HEK293 (cell line): Measurements from ENCODE around the gene CCDC7.

ENCODE experiments used
- BCL11A ChIP-seq: fragments of 450-650 bp; formaldehyde crosslinking; IDR thresholded peaks from 2 replicates; pipeline ENCODE4 v1.5.1; 2016; ENCODE audit warnings: low read depth, missing biosample characterization, missing genetic modification characterization
- BCL6B ChIP-seq: fragments of 450-650 bp; formaldehyde crosslinking; IDR thresholded peaks from 2 replicates; pipeline ENCODE4 v1.5.1; 2017; ENCODE audit warnings: missing biosample characterization, missing genetic modification characterization
- SCRT2 ChIP-seq: fragments of 450-650 bp; formaldehyde crosslinking; IDR thresholded peaks from 2 replicates; pipeline ENCODE4 v1.5.1; 2016; ENCODE audit warnings: missing biosample characterization, missing genetic modification characterization
- ZNF510 ChIP-seq: fragments of 450-650 bp; formaldehyde crosslinking; IDR thresholded peaks from 2 replicates; pipeline ENCODE4 v1.5.1; 2018; ENCODE audit warnings: mild to moderate bottlenecking, missing genetic modification characterization, missing biosample characterization; ENCODE audit not compliant: insufficient replicate concordance
- ZNF610 ChIP-seq: fragments of 450-650 bp; formaldehyde crosslinking; IDR thresholded peaks from 2 replicates; pipeline ENCODE4 v1.5.1; 2016; ENCODE audit warnings: missing biosample characterization, missing genetic modification characterization, borderline replicate concordance
- ZNF777 ChIP-seq: fragments of 450-650 bp; formaldehyde crosslinking; IDR thresholded peaks from 2 replicates; pipeline ENCODE4 v1.5.1; 2017; ENCODE audit warnings: missing biosample characterization, missing genetic modification characterization, borderline replicate concordance
- TF ChIP-seq, protein P1 (sequence below): fragments of 450-650 bp; formaldehyde crosslinking; IDR thresholded peaks from 2 replicates; pipeline ENCODE4 v1.5.1; 2016; ENCODE audit warnings: missing biosample characterization, missing genetic modification characterization

DNA sequence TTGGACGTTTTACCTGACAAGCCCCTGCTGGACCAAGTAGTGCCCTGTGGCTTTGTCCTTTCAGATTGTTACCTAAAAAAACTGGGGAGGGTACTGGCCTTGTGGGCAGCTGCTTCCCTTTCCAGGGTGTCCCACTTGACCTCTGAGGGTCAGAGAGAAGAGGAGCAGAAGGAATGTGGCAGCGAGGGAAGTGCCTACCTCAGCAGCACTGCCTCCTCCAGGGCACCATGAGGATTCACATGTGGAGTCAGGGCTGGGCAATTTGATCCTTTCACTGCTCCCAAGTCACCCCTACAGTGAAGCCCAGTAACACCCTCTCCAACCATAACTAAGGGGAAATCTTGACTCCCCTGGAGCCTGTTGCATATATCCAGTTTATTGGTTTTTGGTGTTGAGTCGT, 447.5 kb downstream of the CCDC7 start:
- TF ChIP-seq ZNF610 (tag by site-specific recombination) = no peak
- no peak for TF ChIP-seq BCL11A (tag by site-specific recombination)
- TF ChIP-seq, protein P1, sequence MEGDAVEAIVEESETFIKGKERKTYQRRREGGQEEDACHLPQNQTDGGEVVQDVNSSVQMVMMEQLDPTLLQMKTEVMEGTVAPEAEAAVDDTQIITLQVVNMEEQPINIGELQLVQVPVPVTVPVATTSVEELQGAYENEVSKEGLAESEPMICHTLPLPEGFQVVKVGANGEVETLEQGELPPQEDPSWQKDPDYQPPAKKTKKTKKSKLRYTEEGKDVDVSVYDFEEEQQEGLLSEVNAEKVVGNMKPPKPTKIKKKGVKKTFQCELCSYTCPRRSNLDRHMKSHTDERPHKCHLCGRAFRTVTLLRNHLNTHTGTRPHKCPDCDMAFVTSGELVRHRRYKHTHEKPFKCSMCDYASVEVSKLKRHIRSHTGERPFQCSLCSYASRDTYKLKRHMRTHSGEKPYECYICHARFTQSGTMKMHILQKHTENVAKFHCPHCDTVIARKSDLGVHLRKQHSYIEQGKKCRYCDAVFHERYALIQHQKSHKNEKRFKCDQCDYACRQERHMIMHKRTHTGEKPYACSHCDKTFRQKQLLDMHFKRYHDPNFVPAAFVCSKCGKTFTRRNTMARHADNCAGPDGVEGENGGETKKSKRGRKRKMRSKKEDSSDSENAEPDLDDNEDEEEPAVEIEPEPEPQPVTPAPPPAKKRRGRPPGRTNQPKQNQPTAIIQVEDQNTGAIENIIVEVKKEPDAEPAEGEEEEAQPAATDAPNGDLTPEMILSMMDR (tag by site-specific recombination) = no peak
- no peak for TF ChIP-seq ZNF510 (tag by site-specific recombination)
- no peak for TF ChIP-seq SCRT2
- no peak for TF ChIP-seq ZNF777 (tag by site-specific recombination)
- TF ChIP-seq BCL6B (tag by site-specific recombination) = no peak
